ENCODE results near the gene ICAM2.

Gene ICAM2

GRCh38 chr17:64042700-64043485 is 22.5 kb upstream of the ICAM2 start:
- no peak overlapping the region for H3K9ac ChIP-seq (ENCODE audit: low read length)
- no peaks in the 10 kb centered on the region for H3K9me2 ChIP-seq (replicated peaks; ENCODE audit: insufficient read depth, low read length)
- no peak for TF ChIP-seq CTCF (IDR thresholded peaks at IDR 0.05; ENCODE audit: insufficient read depth, low read length, poor library complexity, severe bottlenecking)
- no peak for TF ChIP-seq EZH2phosphoT487 (conservative IDR thresholded peaks at IDR 0.05; ENCODE audit: low read length)
- H3K79me2 ChIP-seq (ENCODE audit: insufficient read depth, low read length): no peaks in the 10 kb centered on the region
- no peaks in the 10 kb centered on the region for H3K36me3 ChIP-seq (ENCODE audit: low read length)
- no peaks in the 10 kb centered on the region for H3K27me3 ChIP-seq (ENCODE audit: low read length)
- no peaks in the 10 kb centered on the region for H3K9me3 ChIP-seq (ENCODE audit: insufficient read depth, low read length)
- no peak overlapping the region for H3K4me2 ChIP-seq (ENCODE audit: low read depth, low read length, poor library complexity, severe bottlenecking)
- H2AFZ ChIP-seq (ENCODE audit: low read depth, low read length, severe bottlenecking): no peak overlapping the region
- no peaks in the 10 kb centered on the region for H4K20me1 ChIP-seq (ENCODE audit: low read depth, low read length)
- H3K4me3 ChIP-seq (ENCODE audit: insufficient read depth, low read length, poor library complexity, severe bottlenecking): no peak overlapping the region
- no peak overlapping the region for H3K27ac ChIP-seq (ENCODE audit: low read depth, low read length)
- no peaks in the 10 kb centered on the region for H3F3A ChIP-seq (ENCODE audit: insufficient read depth)

GRCh38 chr17:64041912-64042311 is 21.5 kb upstream of the ICAM2 start:
- no peak for TF ChIP-seq CTCF (IDR thresholded peaks at IDR 0.05; ENCODE audit: insufficient read depth, low read length, poor library complexity, severe bottlenecking)
- no peak for TF ChIP-seq EZH2phosphoT487 (conservative IDR thresholded peaks at IDR 0.05; ENCODE audit: low read length)
- H3F3A ChIP-seq (ENCODE audit: insufficient read depth): no peaks in the 10 kb centered on the region
- no peaks in the 10 kb centered on the region for H3K27me3 ChIP-seq (ENCODE audit: low read length)

GRCh38 chr17:64040206-64040605 is 19.8 kb upstream of the ICAM2 start:
- no peaks in the 10 kb centered on the region for H3K9me2 ChIP-seq (replicated peaks; ENCODE audit: insufficient read depth, low read length)
- no peak overlapping the region for H3K27ac ChIP-seq (ENCODE audit: low read depth, low read length)
- no peaks in the 10 kb centered on the region for H3F3A ChIP-seq (ENCODE audit: insufficient read depth)
- H3K36me3 ChIP-seq (ENCODE audit: low read length): no peaks in the 10 kb centered on the region
- TF ChIP-seq EZH2phosphoT487 (conservative IDR thresholded peaks at IDR 0.05; ENCODE audit: low read length): no peak
- TF ChIP-seq CTCF (IDR thresholded peaks at IDR 0.05; ENCODE audit: insufficient read depth, low read length, poor library complexity, severe bottlenecking): no peak
- H4K20me1 ChIP-seq (ENCODE audit: low read depth, low read length): no peaks in the 10 kb centered on the region
- H3K79me2 ChIP-seq (ENCODE audit: insufficient read depth, low read length): no peaks in the 10 kb centered on the region
- H3K9ac ChIP-seq (ENCODE audit: low read length): no peak overlapping the region
- no peak overlapping the region for H3K4me3 ChIP-seq (ENCODE audit: insufficient read depth, low read length, poor library complexity, severe bottlenecking)
- H2AFZ ChIP-seq (ENCODE audit: low read depth, low read length, severe bottlenecking): no peak overlapping the region
- H3K4me2 ChIP-seq (ENCODE audit: low read depth, low read length, poor library complexity, severe bottlenecking): no peak overlapping the region
- H3K9me3 ChIP-seq (ENCODE audit: insufficient read depth, low read length): no peaks in the 10 kb centered on the region
- no peaks in the 10 kb centered on the region for H3K27me3 ChIP-seq (ENCODE audit: low read length)

More at GRCh38 chr17:64041912-64042311, 21.5 kb upstream of the ICAM2 start:
- Histone ChIP-seq H3K9me2 (replicated peaks; ENCODE audit: insufficient read depth, low read length) (no peaks in the 10 kb centered on the region), H3K4me2 (ENCODE audit: low read depth, low read length, poor library complexity, severe bottlenecking) (no peak overlapping the region), H3K27ac (ENCODE audit: low read depth, low read length) (no peak overlapping the region), H3K79me2 (ENCODE audit: insufficient read depth, low read length) (no peaks in the 10 kb centered on the region), H3K4me3 (ENCODE audit: insufficient read depth, low read length, poor library complexity, severe bottlenecking) (no peak overlapping the region), H3K9ac (ENCODE audit: low read length) (no peak overlapping the region), H4K20me1 (ENCODE audit: low read depth, low read length) (no peaks in the 10 kb centered on the region), H3K9me3 (ENCODE audit: insufficient read depth, low read length) (no peaks in the 10 kb centered on the region), H3K36me3 (ENCODE audit: low read length) (no peaks in the 10 kb centered on the region), H2AFZ (ENCODE audit: low read depth, low read length, severe bottlenecking) (no peak overlapping the region)
